NB4 (cell line): ENCODE results near the gene TOPAZ1.

Experiments
- CTCF ChIP-seq: IDR thresholded peaks from one replicate; pipeline ENCODE4 v1.5.1; 2012; ENCODE audit warnings: low read depth, low read length
- MYC ChIP-seq: IDR thresholded peaks from 2 replicates; pipeline ENCODE4 v1.6.1; 2011; ENCODE audit warnings: low read depth, low read length
- POLR2A ChIP-seq: IDR thresholded peaks from 2 replicates; pipeline ENCODE4 v1.6.1; 2011; ENCODE audit warnings: mild to moderate bottlenecking; ENCODE audit not compliant: insufficient read length; ENCODE audit errors: extremely low read depth
- TF ChIP-seq, protein P1 (sequence below): IDR thresholded peaks from 2 replicates; pipeline ENCODE4 v1.6.1; 2011; ENCODE audit warnings: low read depth, low read length

DNA sequence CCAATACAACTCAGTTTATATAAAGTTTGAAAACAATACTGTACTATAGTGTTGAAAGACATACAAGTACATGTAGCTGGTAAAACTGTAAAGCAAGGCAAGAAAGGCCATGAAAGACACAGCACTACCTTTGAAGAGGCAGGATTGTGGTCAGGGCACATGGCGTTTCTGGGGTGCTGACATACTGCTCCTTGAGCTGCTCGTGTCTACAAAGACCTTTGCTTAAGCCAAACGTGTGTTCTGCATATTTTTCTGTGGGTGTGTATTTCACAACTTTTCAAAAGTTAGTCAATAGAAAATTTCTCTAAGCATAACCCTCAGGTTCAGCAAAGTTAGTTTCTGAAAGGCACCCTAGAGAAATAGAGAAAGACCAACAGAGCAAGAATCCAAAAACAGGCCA lies 14.1 kb upstream of the TOPAZ1 start:
- TF ChIP-seq CTCF (no peak), POLR2A (no peak), MYC (no peak)
- TF ChIP-seq, protein P1, sequence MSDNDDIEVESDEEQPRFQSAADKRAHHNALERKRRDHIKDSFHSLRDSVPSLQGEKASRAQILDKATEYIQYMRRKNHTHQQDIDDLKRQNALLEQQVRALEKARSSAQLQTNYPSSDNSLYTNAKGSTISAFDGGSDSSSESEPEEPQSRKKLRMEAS: no peak
